ENCODE data around the gene CWC22.
"Not testable (repeated sequence)": the region's sequence is repeated elsewhere in the genome, so short reads cannot be mapped to it uniquely, and the experiment has no call there.

CWC22 gene

DNA sequence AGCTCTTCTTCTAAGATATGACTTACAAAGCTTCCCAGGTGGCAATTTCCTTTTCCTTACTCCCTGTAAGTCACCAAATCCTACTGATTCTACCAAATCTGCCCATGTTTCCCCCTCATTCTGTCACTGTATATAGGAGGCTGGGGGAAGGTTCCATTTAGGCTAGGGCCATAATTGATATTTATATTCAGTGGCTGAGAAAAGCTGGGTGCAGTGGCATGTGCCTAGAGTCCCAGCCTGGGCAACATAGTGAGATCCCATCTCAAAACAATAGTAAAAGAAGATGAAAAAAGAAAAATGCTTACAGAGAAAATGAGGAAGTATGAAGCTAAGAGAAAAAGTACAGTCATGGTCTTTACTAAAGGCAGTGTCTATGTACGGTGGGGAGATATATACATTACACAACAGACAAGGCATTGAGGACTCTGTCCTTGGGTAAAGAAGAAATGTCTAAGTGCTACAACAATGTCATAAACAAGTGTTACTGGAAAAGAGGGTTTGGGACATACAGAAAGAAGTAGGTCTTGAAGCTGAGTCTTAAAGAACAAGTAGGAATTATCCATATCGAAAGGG, 4.8 kb downstream of the CWC22 start:
- DNase-seq: no peak

- DNase-seq: no peak
Observed at GRCh38 chr2:180001726-180002125, 5.4 kb downstream of the CWC22 start.

GRCh38 chr2:180000434-180000833, 6.7 kb downstream of the CWC22 start:
- DNase-seq: no peak

GRCh38 chr2:179999000-179999399, 8.1 kb downstream of the CWC22 start:
- no peak for DNase-seq

GRCh38 chr2:179995741-179996515, 11.2 kb downstream of the CWC22 start:
- DNase-seq: no peak

GRCh38 chr2:179991344-179991743, 15.8 kb downstream of the CWC22 start:
- no peak for DNase-seq

GRCh38 chr2:179990676-179991317, 16.3 kb downstream of the CWC22 start:
- no peak for DNase-seq

DNA sequence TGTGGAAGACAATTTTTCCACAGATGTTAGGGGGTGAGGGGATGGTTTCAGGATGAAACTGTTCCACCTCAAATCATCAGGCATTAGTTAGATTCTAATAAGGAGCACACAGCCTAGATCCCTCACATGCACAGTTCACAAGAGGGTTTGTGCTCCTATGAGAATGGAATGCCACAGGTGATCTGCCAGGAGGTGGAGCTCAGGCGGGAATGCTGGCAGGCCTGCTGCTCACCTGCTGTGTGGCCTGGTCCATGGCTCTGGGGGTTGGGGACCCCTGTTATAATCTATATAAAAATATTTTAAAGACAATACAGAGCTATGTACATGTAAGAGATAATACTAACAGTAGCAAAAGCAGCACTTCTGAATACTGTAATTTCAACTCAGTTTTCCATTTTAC, 19.2 kb downstream of the CWC22 start:
- no peak for DNase-seq

GRCh38 chr2:179985163-179985820, 21.8 kb downstream of the CWC22 start:
- no peak for DNase-seq

DNA sequence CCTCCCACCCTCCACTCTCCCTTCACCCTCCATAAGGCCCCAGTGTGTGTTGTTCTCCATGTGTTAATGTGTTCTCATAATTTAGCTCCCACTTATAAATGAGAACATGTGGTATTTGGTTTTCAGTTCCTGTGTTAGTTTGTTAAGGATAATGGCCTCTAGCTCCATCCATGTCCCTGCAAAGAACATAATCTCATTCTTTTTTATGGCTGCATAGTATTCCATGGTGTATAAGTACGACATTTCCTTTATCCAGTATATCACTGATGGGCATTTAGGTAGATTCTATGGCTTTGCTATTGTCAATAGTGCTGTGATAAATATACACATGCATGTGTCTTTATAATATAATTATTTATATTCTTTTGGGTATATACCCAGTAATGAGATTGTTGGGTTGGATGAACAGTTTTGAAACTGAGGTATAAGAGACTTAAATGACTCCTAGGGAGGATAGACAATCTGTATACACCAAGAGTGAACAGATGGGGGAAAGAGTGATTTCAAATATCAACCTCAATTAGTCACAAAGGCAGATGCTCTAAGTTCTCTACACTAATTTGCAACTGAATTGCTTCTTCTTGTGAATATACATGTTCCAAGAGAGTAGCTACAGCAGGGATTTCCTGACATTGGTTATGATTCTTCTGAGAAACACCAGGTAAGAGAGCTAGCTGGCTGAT, 23.7 kb downstream of the CWC22 start:
- no peak for DNase-seq

DNA sequence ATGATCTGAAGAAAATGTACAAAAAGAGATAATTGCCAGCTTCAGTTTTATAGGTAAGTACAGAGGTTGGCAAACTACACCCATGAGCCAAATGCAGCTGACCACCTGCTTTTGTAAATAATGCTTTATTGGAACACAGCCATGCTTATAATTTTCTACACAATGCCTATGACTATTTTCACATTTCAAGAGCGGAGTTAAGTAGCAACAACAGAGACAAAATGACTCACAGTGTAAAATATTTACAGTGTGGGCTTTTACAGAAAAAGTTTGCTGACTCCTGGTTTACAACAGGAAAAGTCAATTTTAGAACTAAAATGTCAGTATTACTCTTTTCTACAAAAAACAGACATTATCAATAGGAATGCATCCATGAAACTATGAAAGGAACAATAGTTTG, 26.0 kb downstream of the CWC22 start:
- DNase-seq: no peak

- no peak for DNase-seq
Observed at GRCh38 chr2:179974761-179975160, 32.3 kb downstream of the CWC22 start.

GRCh38 chr2:179966778-179967394, 40.2 kb downstream of the CWC22 start:
- DNase-seq: no peak

DNA sequence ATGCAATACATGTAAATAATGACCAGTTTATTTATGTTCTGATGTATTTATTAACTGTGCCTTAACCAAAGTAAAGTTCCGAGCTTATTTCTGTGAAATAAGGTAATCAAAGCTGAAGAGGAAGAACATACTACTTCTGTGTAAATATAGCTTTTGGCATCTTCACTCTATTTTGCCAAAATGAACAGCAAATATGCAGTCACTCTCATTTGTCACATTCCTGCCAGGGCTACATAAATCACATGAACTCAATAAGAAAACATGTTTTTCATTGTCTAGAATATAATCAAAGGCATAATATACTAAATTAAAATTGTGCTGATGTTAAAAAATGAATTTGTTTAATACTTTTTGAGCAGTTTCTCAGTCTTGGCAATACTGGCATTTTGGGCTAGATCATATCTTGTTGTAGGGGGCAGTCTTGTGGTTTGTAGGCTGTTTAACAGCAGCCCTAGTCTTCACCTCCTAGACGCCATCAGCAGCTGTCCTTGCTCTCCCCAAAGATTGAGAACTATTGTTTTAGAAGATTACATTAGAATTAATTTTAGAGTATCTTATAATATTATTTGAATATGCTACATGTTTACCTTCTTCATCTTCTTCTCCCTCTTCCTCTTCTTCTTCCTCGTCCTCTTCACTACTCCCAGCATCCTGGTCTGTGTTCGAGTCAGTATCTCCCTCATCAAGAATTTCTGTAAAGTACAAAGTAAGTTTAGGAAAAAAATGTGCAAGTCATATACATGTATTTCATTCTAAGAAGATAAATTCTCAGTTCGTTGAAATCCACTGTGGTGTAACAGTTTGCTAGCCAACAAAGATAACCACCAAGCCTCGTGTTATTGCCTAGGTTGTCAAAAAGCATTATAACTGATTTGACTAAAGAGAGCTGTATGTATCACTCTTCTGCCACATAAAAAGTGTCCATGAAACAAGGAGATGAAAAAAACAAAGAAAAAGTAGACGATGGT, 41.5 kb downstream of the CWC22 start:
- no peak for DNase-seq

GRCh38 chr2:179963626-179964025, 43.5 kb downstream of the CWC22 start:
- DNase-seq: no peak

GRCh38 chr2:179958251-179958650, 48.8 kb downstream of the CWC22 start:
- DNase-seq: not testable (repeated sequence)

GRCh38 chr2:179954026-179954425, 53.1 kb downstream of the CWC22 start:
- DNase-seq: no peak

- no peak for DNase-seq
Observed at GRCh38 chr2:179953359-179953758, 53.7 kb downstream of the CWC22 start.

- no peak for DNase-seq
Observed at GRCh38 chr2:179952658-179953057, 54.4 kb downstream of the CWC22 start.

DNA sequence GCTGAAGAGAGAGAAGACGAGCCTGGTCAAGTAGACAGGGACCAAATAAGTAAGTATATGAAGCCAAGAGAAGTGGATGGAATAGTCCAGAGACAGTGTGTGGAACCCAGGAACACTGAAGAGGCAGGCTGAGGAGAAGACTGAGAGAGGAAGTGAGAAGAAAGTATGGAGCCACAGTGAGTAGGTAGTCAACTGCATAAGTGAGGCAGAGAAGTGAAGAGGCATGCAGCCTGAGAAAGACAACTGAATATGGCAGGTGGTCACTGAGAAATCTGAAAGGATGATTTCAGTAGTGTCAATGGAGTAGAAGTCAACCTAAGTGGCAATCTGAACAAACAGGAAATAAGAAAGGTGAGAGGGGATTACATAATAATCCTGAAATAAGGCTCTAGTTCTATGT, 55.4 kb downstream of the CWC22 start:
- DNase-seq: no peak

DNA sequence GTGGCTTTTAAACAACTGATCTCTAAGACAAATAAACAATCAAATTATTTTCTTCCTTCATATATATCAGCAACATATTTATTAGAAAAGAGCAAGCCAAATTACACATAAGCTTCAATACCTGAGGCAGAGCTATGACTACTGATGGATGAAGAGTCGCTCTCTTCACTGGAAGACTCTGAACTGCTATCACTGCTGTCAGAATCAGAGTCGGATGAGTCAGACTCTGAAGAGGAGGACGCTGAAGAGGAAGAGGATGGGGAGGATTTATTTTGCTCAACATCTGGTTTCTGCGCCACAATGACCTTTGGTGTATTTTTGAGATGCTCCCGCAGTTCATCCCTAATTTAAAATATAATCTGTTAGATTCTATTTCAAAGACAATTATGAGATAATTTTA, 56.7 kb downstream of the CWC22 start:
- DNase-seq: no peak

Data from femur (tissue), 1 donor.